Pericardium fibroblast (primary cell): ENCODE measurements around the gene RNF115. TPM values are rescaled to one million over a fixed set of nuclear protein-coding genes. Genes with fewer than 3 reads are reported as not detected.

Experiments used
- total RNA-seq: library from RNA; depleted of rRNA; stranded (reverse); fragments of >200 nt; gene quantifications from 2 replicates; pipeline ENCODE4 v1.2.3, GENCODE V29; 2015

Gene RNF115
- total RNA-seq = 6.3 and 8.3 TPM in 2 replicates

GRCh38 chr1:145823565-145824498 lies at the start of gene RNF115, which contains the start of gene POLR3C:
TSS of gene RNF115 (minus strand) at chr1:145824095. CDS start at chr1:145823873, 222 bp downstream.
TSS of gene POLR3C (plus strand) at chr1:145824200. CDS start at chr1:145825777, 1,577 bp downstream.

GRCh38 chr1:145858901-145859490 lies 35.1 kb upstream of the RNF115 start, which contains the start of gene PIAS3:
TSS of gene PIAS3 (minus strand) at chr1:145859081. CDS start at chr1:145858990, 91 bp downstream.

GRCh38 chr1:145845514-145846161 lies 21.7 kb upstream of the RNF115 start, which contains the start of gene NUDT17:
TSS of gene NUDT17 (plus strand) at chr1:145845630. CDS start at chr1:145845641, 11 bp downstream.

GRCh38 chr1:145719230-145720079 lies 104.4 kb downstream of the RNF115 start, which contains the start of gene CD160:
TSS of gene CD160 (plus strand) at chr1:145719499. CDS start at chr1:145728328, 8,829 bp downstream.

GRCh38 chr1:145707183-145707867 lies 116.6 kb downstream of the RNF115 start, which contains the start of gene PDZK1:
TSS of gene PDZK1 (minus strand) at chr1:145707368. CDS start at chr1:145688021, 19,347 bp downstream.

Other genes starting within 250 kb of the RNF115 start
- gene GPR89A, start 216.1 kb downstream of the RNF115 start, total RNA-seq = 18.6 and 23.4 TPM in 2 replicates
- gene PDZK1, start 116.7 kb downstream of the RNF115 start, total RNA-seq = not detected in 2 replicates
- gene CD160, start 104.6 kb downstream of the RNF115 start, total RNA-seq = not detected in 2 replicates
- 27.4 and 30.6 TPM in 2 replicates for gene POLR3C, start 105 bp upstream of the RNF115 start, total RNA-seq
- gene NUDT17, start 21.5 kb upstream of the RNF115 start, total RNA-seq = 0.12 and 1.3 TPM in 2 replicates
- 23.6 and 30.9 TPM in 2 replicates for gene PIAS3, start 35.0 kb upstream of the RNF115 start, total RNA-seq
- gene ANKRD35, start 61.8 kb upstream of the RNF115 start, total RNA-seq = 0.47 and 4.1 TPM in 2 replicates
- gene ITGA10, start 86.0 kb upstream of the RNF115 start, total RNA-seq = 6.8 and 15.2 TPM in 2 replicates
- gene PEX11B, start 94.6 kb upstream of the RNF115 start, total RNA-seq = 18.6 and 22.4 TPM in 2 replicates
- gene RBM8A, start 103.4 kb upstream of the RNF115 start, total RNA-seq = 59.6 and 92.0 TPM in 2 replicates
- 35.9 and 37.1 TPM in 2 replicates for gene LIX1L, start 133.9 kb upstream of the RNF115 start, total RNA-seq
- 0.85 and 1.6 TPM in 2 replicates for gene ANKRD34A, start 140.5 kb upstream of the RNF115 start, total RNA-seq
- gene POLR3GL, start 140.6 kb upstream of the RNF115 start, total RNA-seq = 19.5 and 19.7 TPM in 2 replicates
- 303 and 594 TPM in 2 replicates for gene TXNIP, start 172.5 kb upstream of the RNF115 start, total RNA-seq
- 0.17 TPM in 1 of 2 replicates, not detected in the other for gene HJV, start 197.6 kb upstream of the RNF115 start, total RNA-seq